ENCODE measurements around the gene GPC2. TPM values are rescaled to one million over a fixed set of nuclear protein-coding genes. Genes with fewer than 3 reads are reported as not detected.

GPC2 gene
- total and polyA plus RNA-seq, 9 donors, result 0.25 to 5.6 (median 3.1) TPM

DNA sequence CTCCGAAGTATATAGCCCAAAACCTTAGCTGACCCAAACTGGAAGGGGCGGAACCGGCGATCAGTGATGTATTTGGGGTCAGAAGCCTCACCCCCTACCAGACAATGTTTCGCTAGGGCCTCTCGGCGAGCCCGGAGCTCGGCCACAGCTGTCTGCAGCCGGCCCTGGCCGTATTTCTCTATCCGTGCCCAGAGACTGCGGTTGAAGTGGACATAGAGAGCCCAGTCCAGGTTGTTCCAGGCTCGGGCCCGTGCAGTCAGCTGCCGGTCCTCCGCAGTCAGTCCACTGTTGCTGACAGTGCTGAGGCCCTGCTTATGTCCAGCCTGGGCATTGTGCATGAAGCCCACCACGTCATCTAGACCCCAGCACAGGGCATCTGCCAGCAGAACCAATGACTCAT lies 17.1 kb downstream of the GPC2 start:
- TF ChIP-seq EP300 (IDR thresholded peaks at IDR 0.05), result no peak
- no peak for TF ChIP-seq POLR2A (IDR thresholded peaks at IDR 0.05)
- TF ChIP-seq, protein P1, sequence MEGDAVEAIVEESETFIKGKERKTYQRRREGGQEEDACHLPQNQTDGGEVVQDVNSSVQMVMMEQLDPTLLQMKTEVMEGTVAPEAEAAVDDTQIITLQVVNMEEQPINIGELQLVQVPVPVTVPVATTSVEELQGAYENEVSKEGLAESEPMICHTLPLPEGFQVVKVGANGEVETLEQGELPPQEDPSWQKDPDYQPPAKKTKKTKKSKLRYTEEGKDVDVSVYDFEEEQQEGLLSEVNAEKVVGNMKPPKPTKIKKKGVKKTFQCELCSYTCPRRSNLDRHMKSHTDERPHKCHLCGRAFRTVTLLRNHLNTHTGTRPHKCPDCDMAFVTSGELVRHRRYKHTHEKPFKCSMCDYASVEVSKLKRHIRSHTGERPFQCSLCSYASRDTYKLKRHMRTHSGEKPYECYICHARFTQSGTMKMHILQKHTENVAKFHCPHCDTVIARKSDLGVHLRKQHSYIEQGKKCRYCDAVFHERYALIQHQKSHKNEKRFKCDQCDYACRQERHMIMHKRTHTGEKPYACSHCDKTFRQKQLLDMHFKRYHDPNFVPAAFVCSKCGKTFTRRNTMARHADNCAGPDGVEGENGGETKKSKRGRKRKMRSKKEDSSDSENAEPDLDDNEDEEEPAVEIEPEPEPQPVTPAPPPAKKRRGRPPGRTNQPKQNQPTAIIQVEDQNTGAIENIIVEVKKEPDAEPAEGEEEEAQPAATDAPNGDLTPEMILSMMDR (IDR thresholded peaks at IDR 0.05), result no peak
- no peaks in the 10 kb centered on the region for H3K36me3 ChIP-seq
- WGBS, 3 donors, result 79 to 88% (median 80%) methylated on average over 17 to 18 of the region's 18 CpGs
- H3K27me3 ChIP-seq, result no peaks in the 10 kb centered on the region
- H3K4me1 ChIP-seq (ENCODE audit: insufficient read depth), result peaks cover 3% of the 10 kb centered on the region
- H3K9me3 ChIP-seq, result no peaks in the 10 kb centered on the region
- no peak overlapping the region for H3K27ac ChIP-seq
- intact Hi-C loops (cut with DNase I), result no loop called here
- no peak overlapping the region for H3K4me3 ChIP-seq
- peak in 1 of 5 donors; percentile 35 for DNase-seq

DNA sequence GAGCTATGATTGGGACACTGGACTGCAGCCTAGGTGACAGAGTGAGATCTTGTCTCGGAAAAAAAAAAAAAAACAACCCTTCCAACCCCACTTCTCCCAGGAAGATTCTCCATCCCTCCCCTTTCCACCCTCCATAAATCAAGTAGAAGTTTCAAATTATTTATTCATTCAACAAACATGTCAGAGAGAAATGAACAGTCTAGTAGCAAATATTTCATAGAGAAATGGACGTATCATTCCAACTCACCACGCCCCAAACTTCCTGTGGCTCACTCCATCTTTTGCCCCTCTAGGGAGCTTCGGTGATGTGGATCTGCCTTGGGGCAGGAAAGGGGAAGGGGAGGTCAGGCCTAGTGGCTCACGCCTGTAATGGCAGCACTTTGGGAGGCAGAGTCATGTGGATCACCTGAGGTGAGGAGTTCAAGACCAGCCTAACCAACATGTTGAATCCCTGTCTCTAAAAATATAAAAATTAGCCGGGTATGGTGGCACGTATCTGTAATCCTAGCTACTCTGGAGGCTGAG lies 18.0 kb downstream of the GPC2 start:
- H3K4me3 ChIP-seq, result peak overlapping the region; percentile 85
- peaks cover 3% of the 10 kb centered on the region for H3K4me1 ChIP-seq (ENCODE audit: insufficient read depth)
- no peaks in the 10 kb centered on the region for H3K27me3 ChIP-seq
- H3K36me3 ChIP-seq, result no peaks in the 10 kb centered on the region
- no peaks in the 10 kb centered on the region for H3K9me3 ChIP-seq
- DNase-seq, result peak in 1 of 5 donors; percentile 33
- TF ChIP-seq EP300 (IDR thresholded peaks at IDR 0.05), result no peak
- TF ChIP-seq POLR2A (IDR thresholded peaks at IDR 0.05), result no peak
- TF ChIP-seq, protein P1 (IDR thresholded peaks at IDR 0.05), result no peak
- intact Hi-C loops (cut with DNase I), result no loop called here
- WGBS, 3 donors, result 67 to 70% (median 70%) methylated on average over 7 of the region's 7 CpGs
- peak overlapping the region in 1 of 2 donors; percentile 75 for H3K27ac ChIP-seq

DNA sequence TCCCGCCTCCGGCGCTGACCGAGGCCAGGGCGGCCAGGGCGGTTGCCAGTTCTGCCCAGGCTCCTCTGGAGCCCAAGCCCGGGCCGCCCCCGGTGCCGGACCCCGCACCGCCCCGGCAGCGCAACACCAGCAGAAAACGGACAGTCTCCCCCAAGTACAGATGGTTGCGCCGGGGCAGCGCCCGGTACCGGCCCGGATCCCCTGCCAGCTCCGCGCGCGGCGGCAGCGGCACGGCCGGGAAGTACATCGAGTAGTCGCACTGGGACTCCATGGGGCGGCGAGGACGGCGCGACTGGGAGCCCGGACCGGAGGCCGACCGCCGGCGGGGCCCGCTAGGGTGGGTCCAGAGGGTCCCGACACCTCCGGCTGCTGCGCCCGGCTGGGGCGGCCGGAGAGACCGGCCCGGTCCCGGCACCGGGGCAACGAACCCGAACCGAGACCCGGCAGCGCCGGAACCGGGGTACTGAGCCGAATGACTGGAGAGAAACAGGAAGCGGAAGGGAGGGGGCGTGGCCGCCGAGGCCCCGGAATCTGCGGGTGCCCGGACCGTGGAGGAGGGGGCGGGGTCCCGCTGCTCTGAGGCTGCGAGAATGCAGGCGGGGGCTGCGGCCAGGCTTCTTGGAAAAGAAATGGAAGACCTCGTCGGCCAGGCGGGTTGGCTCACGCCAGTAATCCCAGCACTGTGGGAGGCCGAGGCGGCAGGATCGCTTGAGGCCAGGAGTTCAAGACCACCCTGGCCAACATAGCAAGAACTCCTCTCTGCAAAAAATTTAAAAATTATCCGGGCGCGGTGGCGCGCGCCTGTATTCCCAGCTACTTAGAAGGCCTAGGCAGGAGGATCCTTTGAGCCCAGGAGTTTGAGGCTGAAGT lies 18.7 kb downstream of the GPC2 start, which contains the start of gene TRAPPC14:
TRAPPC14 (minus strand) TSS at position 495 of the 870 bp plus-strand sequence; CDS start at position 271, 224 bp downstream.
- peak within 1 kb of the TSS; percentile 2 to 75 for H3K27ac ChIP-seq
- peaks cover 3% of the 10 kb centered on the region for H3K4me1 ChIP-seq (ENCODE audit: insufficient read depth)
- WGBS, 3 donors, result 1 to 2% (median 1%) methylated on average over 69 to 87 of the region's 87 CpGs
- peak; percentile 95 to 99 (median 97) for DNase-seq
- H3K36me3 ChIP-seq, result no peaks in the 10 kb centered on the region
- H3K27me3 ChIP-seq, result no peaks in the 10 kb centered on the region
- intact Hi-C loops (cut with DNase I), result no loop called here
- TF ChIP-seq, protein P1 (IDR thresholded peaks at IDR 0.05), result no peak
- TF ChIP-seq POLR2A (IDR thresholded peaks at IDR 0.05), result peak; percentile 31
- H3K9me3 ChIP-seq, result no peaks in the 10 kb centered on the region
- peak within 1 kb of the TSS; percentile 85 for H3K4me3 ChIP-seq

DNA sequence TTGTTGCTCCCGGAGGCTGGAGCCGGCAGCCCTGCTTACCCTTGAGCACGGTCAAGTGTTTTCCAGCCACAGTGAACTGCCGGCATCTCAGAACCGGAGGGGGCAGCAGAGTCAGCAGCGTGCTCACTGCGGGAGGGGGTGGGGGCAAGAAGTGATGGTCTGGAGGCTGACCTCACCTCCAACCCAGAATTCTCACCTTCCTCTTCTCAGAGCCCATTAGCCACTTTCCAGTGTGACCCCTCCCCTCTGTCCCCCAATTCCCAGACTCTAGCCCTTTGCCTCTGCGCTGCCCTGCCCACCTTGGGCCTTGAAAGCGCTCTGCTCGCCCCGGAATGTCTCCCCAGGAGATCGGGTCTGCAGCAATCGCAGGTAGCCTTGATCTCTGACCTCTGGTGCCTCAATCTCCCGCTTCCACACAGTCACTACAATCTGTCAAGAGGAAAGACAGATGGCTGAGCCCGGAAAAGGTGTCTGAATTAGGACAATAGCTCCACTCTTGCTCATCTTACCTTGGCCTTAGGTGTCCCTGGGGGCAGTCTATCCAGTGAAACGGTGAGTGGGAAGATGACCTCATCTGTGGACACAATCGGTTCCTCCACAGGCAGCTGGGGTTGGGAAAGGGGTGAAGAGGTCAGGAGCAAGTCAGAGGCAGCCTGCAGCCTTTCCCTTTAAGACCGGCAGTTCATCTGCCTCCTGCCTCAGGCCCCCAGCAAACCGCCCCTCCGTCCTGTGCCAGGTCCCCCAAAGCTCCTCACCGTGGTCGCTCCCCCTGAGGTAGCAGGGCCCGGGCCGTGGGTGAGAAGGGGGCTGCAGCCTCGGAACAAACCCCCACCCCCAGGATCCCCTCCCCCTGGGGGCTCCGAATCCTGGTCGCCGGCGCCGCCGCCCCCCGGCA lies 19.6 kb downstream of the GPC2 start:
- intact Hi-C loops (cut with DNase I), result no loop called here
- Histone ChIP-seq H3K27ac (peak overlapping the region; percentile 2 to 75), H3K4me1 (ENCODE audit: insufficient read depth) (peaks cover 3% of the 10 kb centered on the region), H3K36me3 (no peaks in the 10 kb centered on the region), H3K9me3 (no peaks in the 10 kb centered on the region), H3K27me3 (no peaks in the 10 kb centered on the region), H3K4me3 (peak overlapping the region; percentile 85)
- 10 to 21% (median 14%) methylated on average over 25 to 32 of the region's 32 CpGs for WGBS, 3 donors
- DNase-seq, result peak in 2 of 5 donors; percentile 41 to 68
- TF ChIP-seq, protein P1 (IDR thresholded peaks at IDR 0.05), result no peak
- TF ChIP-seq POLR2A (IDR thresholded peaks at IDR 0.05) (no peak), EP300 (IDR thresholded peaks at IDR 0.05) (no peak)
